IMR-90 (cell line): ENCODE measurements around the gene ATOH8. TPM values are rescaled to one million over a fixed set of nuclear protein-coding genes. Genes with fewer than 3 reads are reported as not detected.

Experiments
- ATAC-seq: fragments of 200-7000 bp; cut with Tn5 transposase; 2 replicates; pipeline ENCODE4 v1.9.1; 2020; ENCODE audit warnings: low read depth, mild to moderate bottlenecking, moderate library complexity
- BruUV-seq: library from RNA; stranded (reverse); fragments of 400-500 nt; replicated peaks from 2 replicates; lab custom pipeline; 2021; lab: Mats Ljungman, UMichigan
- CTCF ChIA-PET: fragments of 300-600 bp; formaldehyde crosslinking; extraction: SDS; loops from one replicate; lab custom pipeline; 2021; ENCODE audit warnings: antibody characterized with exemption; lab: Yijun Ruan, JAX
- POLR2A ChIA-PET: fragments of 300-600 bp; sonication (Branson Sonifier 250); formaldehyde crosslinking; loops from one replicate; lab custom pipeline; 2022; ENCODE audit warnings: antibody characterized with exemption; ENCODE audit not compliant: unreplicated experiment; lab: Charles Lee
- DNase-seq: peaks from one replicate; pipeline ENCODE4 v3.0.0; 2013
- H2AFZ ChIP-seq: replicated peaks from 2 replicates; pipeline ENCODE3; 2013; ENCODE audit warnings: low read length, mild to moderate bottlenecking; ENCODE audit not compliant: poor library complexity
- H2AK5ac ChIP-seq: 2 replicates; pipeline ENCODE4 v1.6.1; 2013; ENCODE audit warnings: low read depth, low read length, inconsistent platforms
- H2AK9ac ChIP-seq: replicated peaks from 2 replicates; pipeline ENCODE3; 2013; ENCODE audit warnings: mild to moderate bottlenecking, low read depth, low read length, moderate library complexity; ENCODE audit not compliant: poor library complexity
- H2BK120ac ChIP-seq: 2 replicates; pipeline ENCODE4 v1.6.1; 2013; ENCODE audit warnings: low read depth, low read length, inconsistent platforms
- H2BK15ac ChIP-seq: 3 replicates; pipeline ENCODE4 v1.6.1; 2013; ENCODE audit warnings: low read depth, low read length, inconsistent platforms
- H2BK20ac ChIP-seq: 2 replicates; pipeline ENCODE4 v1.6.1; 2013; ENCODE audit warnings: low read depth, mild to moderate bottlenecking, inconsistent platforms, low read length, moderate library complexity
- H2BK5ac ChIP-seq: 2 replicates; pipeline ENCODE4 v1.6.1; 2013; ENCODE audit warnings: mild to moderate bottlenecking, low read depth, low read length, inconsistent platforms; ENCODE audit not compliant: poor library complexity, severe bottlenecking
- H3K14ac ChIP-seq: replicated peaks from 2 replicates; pipeline ENCODE4 v1.6.1; 2013; ENCODE audit warnings: low read depth, low read length, inconsistent platforms
- H3K18ac ChIP-seq: 2 replicates; pipeline ENCODE4 v1.6.1; 2013; ENCODE audit warnings: low read depth, low read length, control low read depth
- H3K23ac ChIP-seq: 2 replicates; pipeline ENCODE4 v1.6.1; 2013; ENCODE audit warnings: low read depth, low read length, inconsistent platforms
- H3K27ac ChIP-seq: 2 replicates; pipeline ENCODE4 v1.5.1; 2013; ENCODE audit warnings: mild to moderate bottlenecking, control low read depth, low read length; ENCODE audit not compliant: insufficient read depth
- H3K27me3 ChIP-seq: 2 replicates; pipeline ENCODE4 v1.6.1; 2013; ENCODE audit warnings: low read length; ENCODE audit not compliant: control insufficient read depth, insufficient read depth
- H3K36me3 ChIP-seq: 2 replicates; pipeline ENCODE4 v1.6.1; 2013; ENCODE audit warnings: low read length, mixed read lengths; ENCODE audit not compliant: control insufficient read depth, insufficient read depth
- H3K4ac ChIP-seq: 2 replicates; pipeline ENCODE4 v1.6.1; 2013; ENCODE audit warnings: low read depth, low read length, inconsistent platforms
- H3K4me1 ChIP-seq: 2 replicates; pipeline ENCODE4 v1.6.1; 2013; ENCODE audit warnings: low read length, mixed read lengths; ENCODE audit not compliant: control insufficient read depth, insufficient read depth
- H3K4me2 ChIP-seq: 2 replicates; pipeline ENCODE4 v1.6.1; 2013; ENCODE audit warnings: low read depth, mild to moderate bottlenecking, control low read depth, low read length, moderate library complexity
- H3K4me3 ChIP-seq: 2 replicates; pipeline ENCODE4 v1.5.1; 2013; ENCODE audit warnings: low read depth, mild to moderate bottlenecking, control low read depth, low read length, moderate library complexity; ENCODE audit not compliant: insufficient read depth
- H3K56ac ChIP-seq: 2 replicates; pipeline ENCODE4 v1.6.1; 2013; ENCODE audit warnings: low read length, inconsistent platforms; ENCODE audit not compliant: insufficient read depth; ENCODE audit errors: extremely low read depth
- H3K79me1 ChIP-seq, 2 experiments: 2 replicates each; pipeline ENCODE4 v1.6.1; 2013; ENCODE audit warnings: low read length in 2 of 2, inconsistent platforms in 1 of 2, low read depth in 1 of 2
- H3K9ac ChIP-seq: 2 replicates; pipeline ENCODE4 v1.6.1; 2013; ENCODE audit warnings: low read depth, low read length, control low read depth
- H3K9me1 ChIP-seq: 2 replicates; pipeline ENCODE4 v1.6.1; 2013; ENCODE audit warnings: low read length, inconsistent platforms; ENCODE audit not compliant: insufficient read depth
- H3K9me3 ChIP-seq: 2 replicates; pipeline ENCODE4 v1.6.1; 2013; ENCODE audit warnings: low read length; ENCODE audit not compliant: control insufficient read depth, insufficient read depth
- H4K20me1 ChIP-seq: 2 replicates; pipeline ENCODE4 v1.6.1; 2013; ENCODE audit warnings: low read length, inconsistent platforms; ENCODE audit not compliant: insufficient read depth
- H4K5ac ChIP-seq: 2 replicates; pipeline ENCODE4 v1.6.1; 2013; ENCODE audit warnings: mild to moderate bottlenecking, low read depth, low read length, control low read depth
- H4K8ac ChIP-seq, 2 experiments: 2 replicates each; pipeline ENCODE4 v1.6.1; 2013; ENCODE audit warnings: low read depth in 2 of 2, low read length in 2 of 2, control low read depth in 1 of 2, inconsistent platforms in 1 of 2
- H4K91ac ChIP-seq: 2 replicates; pipeline ENCODE4 v1.6.1; 2013; ENCODE audit warnings: low read depth, low read length, inconsistent platforms; ENCODE audit not compliant: insufficient read depth
- BHLHE40 ChIP-seq: fragments of 150-350 bp; IDR thresholded peaks from 2 replicates; pipeline ENCODE4 v1.6.1; 2016; ENCODE audit warnings: mild to moderate bottlenecking, low read depth, low read length
- CEBPB ChIP-seq: IDR thresholded peaks from 2 replicates; pipeline ENCODE4 v1.6.1; 2012; ENCODE audit warnings: low read depth, low read length, improper control_type of control experiment
- CHD1 ChIP-seq: IDR thresholded peaks from 2 replicates; pipeline ENCODE4 v1.6.1; 2012; ENCODE audit warnings: low read depth, low read length, improper control_type of control experiment
- FOS ChIP-seq: fragments of 150-350 bp; IDR thresholded peaks from 2 replicates; pipeline ENCODE4 v1.6.1; 2016; ENCODE audit warnings: low read depth, low read length
- MXI1 ChIP-seq: IDR thresholded peaks from 2 replicates; pipeline ENCODE4 v1.6.1; 2012; ENCODE audit warnings: low read depth, mild to moderate bottlenecking, low read length, moderate library complexity, borderline replicate concordance
- RAD21 ChIP-seq: IDR thresholded peaks from 2 replicates; pipeline ENCODE4 v1.6.1; 2012; ENCODE audit warnings: low read length, improper control_type of control experiment
- RFX5 ChIP-seq: IDR thresholded peaks from 2 replicates; pipeline ENCODE4 v1.8.0; 2012; ENCODE audit warnings: low read depth, mild to moderate bottlenecking, low read length, moderate library complexity
- WGBS, 2 experiments: methylation state at CpG; one replicate each; pipeline versions ENCODE4 v1.1.5 to v1.1.7; 2013; ENCODE audit warnings: missing lambda C conversion rate in 2 of 2; ENCODE audit not compliant: insufficient read length in 1 of 2; ENCODE audit errors: extremely low coverage in 2 of 2; 5-methylcytosine and 5-hydroxymethylcytosine counted together
- dilution Hi-C: fragments of 300-500 bp; cut with HindIII; formaldehyde crosslinking; loops from one replicate; pipeline ENCODE4 v1.14.3; 2018; ENCODE audit warnings: low sequenced_read_pairs; ENCODE audit not compliant: unreplicated experiment
- in situ Hi-C: fragments of 300-500 bp; cut with MboI; formaldehyde crosslinking; loops from 3 replicates; pipeline ENCODE4 v1.14.3; 2019; ENCODE audit warnings: low sequenced_read_pairs, inconsistent platforms, mixed read lengths
- intact Hi-C: fragments of 100-400 bp; cut with micrococcal nuclease; formaldehyde crosslinking; loops from 2 replicates; pipeline ENCODE4 v1.10.0; 2022
- polyA plus RNA-seq, 3 experiments: library from polyadenylated mRNA; depleted of rRNA; stranded (reverse); fragments of >200 nt; gene quantifications; 2 replicates each; pipeline ENCODE4 v1.2.3, GENCODE V29; 2012; ENCODE audit warnings: low replicate concordance in 1 of 3
- total RNA-seq: library from RNA; depleted of rRNA; stranded (reverse); fragments of >200 nt; gene quantifications from 2 replicates; pipeline ENCODE4 v1.2.3, GENCODE V29; 2012
- TF ChIP-seq, protein P1 (sequence below): fragments of 150-350 bp; IDR thresholded peaks from 2 replicates; pipeline ENCODE4 v1.6.1; 2017; ENCODE audit warnings: mild to moderate bottlenecking, antibody characterized with exemption, low read length, low read depth
- TF ChIP-seq, protein P2 (sequence below): fragments of 150-350 bp; IDR thresholded peaks from 2 replicates; pipeline ENCODE4 v1.6.1; 2016; ENCODE audit warnings: low read depth, mild to moderate bottlenecking, low read length, moderate library complexity, borderline replicate concordance
- TF ChIP-seq, protein P3 (sequence below): conservative IDR thresholded peaks from 2 replicates; pipeline ENCODE4 v1.5.1; 2012; ENCODE audit warnings: mild to moderate bottlenecking, low read depth, low read length, improper control_type of control experiment

The ATOH8 gene
- total and polyA plus RNA-seq, 2 of the 4 experiments (the other 2 are of a cell fraction): 7.9 to 9.0 TPM

DNA sequence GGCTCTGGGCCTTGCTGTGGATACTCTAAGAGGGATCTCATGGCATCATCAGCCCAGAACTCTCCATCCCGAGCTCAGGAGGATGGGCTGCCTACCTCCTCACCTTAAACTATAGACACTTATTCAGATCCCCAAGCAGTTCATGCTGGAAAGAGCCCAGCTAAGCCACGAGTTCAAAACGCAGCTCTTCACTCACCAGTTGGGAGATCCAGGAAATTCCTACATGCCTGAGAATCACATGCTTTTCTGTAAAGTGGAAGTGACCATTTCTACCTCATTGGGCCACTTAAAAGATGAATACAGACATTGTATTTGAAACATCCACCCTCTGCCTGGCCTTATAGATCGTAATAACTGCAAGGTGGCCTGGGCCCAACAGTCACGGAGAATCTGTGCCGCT is 6.6 kb downstream of the ATOH8 start:
- Histone ChIP-seq H3K23ac (no peak overlapping the region), H3K56ac (no peak overlapping the region), H4K5ac (peak overlapping the region; percentile 43), H2BK15ac (peak overlapping the region; percentile 3; the same call in 1 of the 3 replicates), H3K27me3 (no peaks in the 10 kb centered on the region), H3K4ac (peak overlapping the region; percentile 77), H3K4me3 (no peak overlapping the region), H2AK5ac (peak overlapping the region; percentile 75; the same call in 1 of the 2 replicates), H2BK5ac (no peak overlapping the region), H3K9ac (no peak overlapping the region), H3K4me2 (no peak overlapping the region; the same call in 1 of the 2 replicates), H3K18ac (peak overlapping the region; percentile 32), H4K8ac (peak overlapping the region in 1 of 2 experiments; percentile 72; a peak in 3 of 4 replicates), H2BK20ac (peak overlapping the region; percentile 62; the same call in 1 of the 2 replicates), H4K20me1 (peaks cover 50% of the 10 kb centered on the region), H3K9me1 (peaks cover 11% of the 10 kb centered on the region; the same call in 1 of the 2 replicates), H2AK9ac (peak overlapping the region; percentile 55), H3K79me1 (peaks cover 16 to 87% of the 10 kb centered on the region in 2 experiments; a peak in 3 of 4 replicates), H3K9me3 (no peaks in the 10 kb centered on the region), H2AFZ (no peak overlapping the region), H2BK120ac (peak overlapping the region; percentile 59; the same call in 1 of the 2 replicates), H3K14ac (peak overlapping the region; percentile 36; the same call in 1 of the 2 replicates), H3K36me3 (peaks cover 34% of the 10 kb centered on the region), H3K27ac (no peak overlapping the region), H4K91ac (peak overlapping the region; percentile 31; the same call in 1 of the 2 replicates), H3K4me1 (peaks cover 25% of the 10 kb centered on the region)
- ATAC-seq: peak; percentile 9
- dilution Hi-C loops: no loop called here
- CTCF ChIA-PET: interaction anchor here (4.6 kb wide), 1 partner anchor 12 kb away, joined by 20 read pairs; no protein-coding TSS in a partner anchor
- POLR2A ChIA-PET: interaction anchor here (0.6 kb wide), 1 partner anchor 9 kb away, joined by 3 read pairs; no protein-coding TSS in a partner anchor
- intact Hi-C loops: no loop called here
- peak; percentile 70 for DNase-seq
- no peak for TF ChIP-seq BHLHE40
- no peak for TF ChIP-seq RFX5
- no peak for TF ChIP-seq CEBPB
- TF ChIP-seq, protein P1, sequence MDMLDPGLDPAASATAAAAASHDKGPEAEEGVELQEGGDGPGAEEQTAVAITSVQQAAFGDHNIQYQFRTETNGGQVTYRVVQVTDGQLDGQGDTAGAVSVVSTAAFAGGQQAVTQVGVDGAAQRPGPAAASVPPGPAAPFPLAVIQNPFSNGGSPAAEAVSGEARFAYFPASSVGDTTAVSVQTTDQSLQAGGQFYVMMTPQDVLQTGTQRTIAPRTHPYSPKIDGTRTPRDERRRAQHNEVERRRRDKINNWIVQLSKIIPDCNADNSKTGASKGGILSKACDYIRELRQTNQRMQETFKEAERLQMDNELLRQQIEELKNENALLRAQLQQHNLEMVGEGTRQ: no peak
- no peak for TF ChIP-seq MXI1
- TF ChIP-seq CHD1: no peak
- TF ChIP-seq FOS: no peak
- TF ChIP-seq, protein P2, sequence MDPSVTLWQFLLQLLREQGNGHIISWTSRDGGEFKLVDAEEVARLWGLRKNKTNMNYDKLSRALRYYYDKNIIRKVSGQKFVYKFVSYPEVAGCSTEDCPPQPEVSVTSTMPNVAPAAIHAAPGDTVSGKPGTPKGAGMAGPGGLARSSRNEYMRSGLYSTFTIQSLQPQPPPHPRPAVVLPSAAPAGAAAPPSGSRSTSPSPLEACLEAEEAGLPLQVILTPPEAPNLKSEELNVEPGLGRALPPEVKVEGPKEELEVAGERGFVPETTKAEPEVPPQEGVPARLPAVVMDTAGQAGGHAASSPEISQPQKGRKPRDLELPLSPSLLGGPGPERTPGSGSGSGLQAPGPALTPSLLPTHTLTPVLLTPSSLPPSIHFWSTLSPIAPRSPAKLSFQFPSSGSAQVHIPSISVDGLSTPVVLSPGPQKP: no peak
- no peak for TF ChIP-seq RAD21
- TF ChIP-seq, protein P3, sequence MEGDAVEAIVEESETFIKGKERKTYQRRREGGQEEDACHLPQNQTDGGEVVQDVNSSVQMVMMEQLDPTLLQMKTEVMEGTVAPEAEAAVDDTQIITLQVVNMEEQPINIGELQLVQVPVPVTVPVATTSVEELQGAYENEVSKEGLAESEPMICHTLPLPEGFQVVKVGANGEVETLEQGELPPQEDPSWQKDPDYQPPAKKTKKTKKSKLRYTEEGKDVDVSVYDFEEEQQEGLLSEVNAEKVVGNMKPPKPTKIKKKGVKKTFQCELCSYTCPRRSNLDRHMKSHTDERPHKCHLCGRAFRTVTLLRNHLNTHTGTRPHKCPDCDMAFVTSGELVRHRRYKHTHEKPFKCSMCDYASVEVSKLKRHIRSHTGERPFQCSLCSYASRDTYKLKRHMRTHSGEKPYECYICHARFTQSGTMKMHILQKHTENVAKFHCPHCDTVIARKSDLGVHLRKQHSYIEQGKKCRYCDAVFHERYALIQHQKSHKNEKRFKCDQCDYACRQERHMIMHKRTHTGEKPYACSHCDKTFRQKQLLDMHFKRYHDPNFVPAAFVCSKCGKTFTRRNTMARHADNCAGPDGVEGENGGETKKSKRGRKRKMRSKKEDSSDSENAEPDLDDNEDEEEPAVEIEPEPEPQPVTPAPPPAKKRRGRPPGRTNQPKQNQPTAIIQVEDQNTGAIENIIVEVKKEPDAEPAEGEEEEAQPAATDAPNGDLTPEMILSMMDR: no peak
- in situ Hi-C loops: no loop called here
- WGBS, 2 experiments: 95% methylated on average over 4 of the region's 6 CpGs; no CpG with 5 or more reads in 1 of the 2 experiments
- BruUV-seq: no TSS peak
